ENCODE measurements around the gene CRACDL. TPM values are rescaled to one million over a fixed set of nuclear protein-coding genes. Genes with fewer than 3 reads are reported as not detected.

CRACDL gene, protein sequence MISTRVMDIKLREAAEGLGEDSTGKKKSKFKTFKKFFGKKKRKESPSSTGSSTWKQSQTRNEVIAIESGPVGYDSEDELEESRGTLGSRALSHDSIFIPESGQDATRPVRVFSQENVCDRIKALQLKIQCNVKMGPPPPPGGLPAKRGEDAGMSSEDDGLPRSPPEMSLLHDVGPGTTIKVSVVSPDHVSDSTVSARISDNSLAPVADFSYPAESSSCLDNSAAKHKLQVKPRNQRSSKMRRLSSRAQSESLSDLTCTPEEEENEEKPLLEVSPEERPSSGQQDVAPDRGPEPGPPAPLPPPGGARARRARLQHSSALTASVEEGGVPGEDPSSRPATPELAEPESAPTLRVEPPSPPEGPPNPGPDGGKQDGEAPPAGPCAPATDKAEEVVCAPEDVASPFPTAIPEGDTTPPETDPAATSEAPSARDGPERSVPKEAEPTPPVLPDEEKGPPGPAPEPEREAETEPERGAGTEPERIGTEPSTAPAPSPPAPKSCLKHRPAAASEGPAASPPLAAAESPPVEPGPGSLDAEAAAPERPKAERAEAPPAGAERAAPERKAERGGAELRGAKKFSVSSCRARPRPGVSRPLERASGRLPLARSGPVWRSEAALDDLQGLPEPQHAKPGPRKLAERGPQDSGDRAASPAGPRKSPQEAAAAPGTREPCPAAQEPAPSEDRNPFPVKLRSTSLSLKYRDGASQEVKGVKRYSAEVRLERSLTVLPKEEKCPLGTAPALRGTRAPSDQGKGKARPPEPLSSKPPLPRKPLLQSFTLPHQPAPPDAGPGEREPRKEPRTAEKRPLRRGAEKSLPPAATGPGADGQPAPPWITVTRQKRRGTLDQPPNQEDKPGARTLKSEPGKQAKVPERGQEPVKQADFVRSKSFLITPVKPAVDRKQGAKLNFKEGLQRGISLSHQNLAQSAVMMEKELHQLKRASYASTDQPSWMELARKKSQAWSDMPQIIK
- 10 to 100 TPM in 3 of 4 donors, 1 to 10 TPM in 1; 7.2 to 19.0 (median 15.4) TPM for total RNA-seq

DNA sequence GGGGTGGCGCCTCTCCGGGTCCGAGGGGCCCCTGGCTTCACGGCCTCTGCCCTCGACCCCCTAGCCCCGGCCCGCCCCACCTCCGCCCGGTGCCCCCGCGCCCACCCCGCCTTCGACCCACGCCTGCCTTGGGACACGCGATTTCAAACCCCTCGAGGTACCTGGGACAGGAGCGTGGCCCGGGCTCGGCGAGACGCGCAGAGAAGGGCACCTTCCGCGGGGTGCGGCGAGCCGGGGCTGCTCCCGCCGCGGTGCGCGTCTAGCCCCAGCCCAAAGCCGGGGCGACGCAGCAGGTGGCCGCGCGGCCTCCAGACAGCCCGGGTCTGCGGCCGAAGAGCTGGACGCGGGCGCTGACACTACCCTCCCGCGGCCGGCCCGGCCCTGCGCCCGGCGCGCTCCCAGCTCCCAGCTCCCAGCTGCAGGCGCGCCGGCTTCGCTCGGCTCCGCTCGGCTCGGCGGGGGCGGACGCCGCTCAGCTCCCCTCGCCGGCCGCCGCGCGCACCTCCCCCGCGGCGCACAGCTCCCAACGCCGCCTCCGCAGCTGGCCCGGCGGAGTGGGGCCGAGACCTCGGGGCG, at the start of gene CRACDL:
CRACDL (minus strand) TSS at position 449 of the 576 bp plus-strand sequence. CDS start 89,425 bp downstream, outside the sequence.
- Histone ChIP-seq H3K4me3 (peak within 1 kb of the TSS; percentile 31 to 59 (median 38)), H3K9me3 (no peaks in the 10 kb centered on the region), H3K4me1 (peaks cover 0 to 23% (median 13%) of the 10 kb centered on the region in 4 donors), H3K27ac (peak within 1 kb of the TSS in 1 of 4 donors; percentile 45), H3K27me3 (peaks cover 0 to 38% of the 10 kb centered on the region in 2 donors), H3K36me3 (no peaks in the 10 kb centered on the region)
- TF ChIP-seq POLR2A (IDR thresholded peaks at IDR 0.05), result no peak
- no peak for TF ChIP-seq EP300 (IDR thresholded peaks at IDR 0.05)
- TF ChIP-seq, protein P1, sequence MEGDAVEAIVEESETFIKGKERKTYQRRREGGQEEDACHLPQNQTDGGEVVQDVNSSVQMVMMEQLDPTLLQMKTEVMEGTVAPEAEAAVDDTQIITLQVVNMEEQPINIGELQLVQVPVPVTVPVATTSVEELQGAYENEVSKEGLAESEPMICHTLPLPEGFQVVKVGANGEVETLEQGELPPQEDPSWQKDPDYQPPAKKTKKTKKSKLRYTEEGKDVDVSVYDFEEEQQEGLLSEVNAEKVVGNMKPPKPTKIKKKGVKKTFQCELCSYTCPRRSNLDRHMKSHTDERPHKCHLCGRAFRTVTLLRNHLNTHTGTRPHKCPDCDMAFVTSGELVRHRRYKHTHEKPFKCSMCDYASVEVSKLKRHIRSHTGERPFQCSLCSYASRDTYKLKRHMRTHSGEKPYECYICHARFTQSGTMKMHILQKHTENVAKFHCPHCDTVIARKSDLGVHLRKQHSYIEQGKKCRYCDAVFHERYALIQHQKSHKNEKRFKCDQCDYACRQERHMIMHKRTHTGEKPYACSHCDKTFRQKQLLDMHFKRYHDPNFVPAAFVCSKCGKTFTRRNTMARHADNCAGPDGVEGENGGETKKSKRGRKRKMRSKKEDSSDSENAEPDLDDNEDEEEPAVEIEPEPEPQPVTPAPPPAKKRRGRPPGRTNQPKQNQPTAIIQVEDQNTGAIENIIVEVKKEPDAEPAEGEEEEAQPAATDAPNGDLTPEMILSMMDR (IDR thresholded peaks at IDR 0.05), result no peak
- DNase-seq (ENCODE audit: low spot score in 2 of 2), result no peak
- 0 to 1% methylated on average over 8 to 45 of the region's 82 CpGs for WGBS, 2 donors

GRCh38 chr2:98975611-98976010, 39.6 kb upstream of the CRACDL start:
- H3K4me3 ChIP-seq, result no peak overlapping the region
- H3K27ac ChIP-seq, result no peak overlapping the region
- TF ChIP-seq, protein P1 (IDR thresholded peaks at IDR 0.05), result no peak
- no peak for TF ChIP-seq POLR2A (IDR thresholded peaks at IDR 0.05)
- no peak for TF ChIP-seq EP300 (IDR thresholded peaks at IDR 0.05)
- H3K27me3 ChIP-seq, result no peaks in the 10 kb centered on the region
- no peaks in the 10 kb centered on the region for H3K36me3 ChIP-seq
- peaks cover 0 to 33% (median 7%) of the 10 kb centered on the region in 4 donors for H3K9me3 ChIP-seq
- no peaks in the 10 kb centered on the region for H3K4me1 ChIP-seq
- 63 to 64% methylated on average over 2 of the region's 2 CpGs for WGBS, 2 donors
- no peak for DNase-seq (ENCODE audit: low spot score in 2 of 2)

DNA sequence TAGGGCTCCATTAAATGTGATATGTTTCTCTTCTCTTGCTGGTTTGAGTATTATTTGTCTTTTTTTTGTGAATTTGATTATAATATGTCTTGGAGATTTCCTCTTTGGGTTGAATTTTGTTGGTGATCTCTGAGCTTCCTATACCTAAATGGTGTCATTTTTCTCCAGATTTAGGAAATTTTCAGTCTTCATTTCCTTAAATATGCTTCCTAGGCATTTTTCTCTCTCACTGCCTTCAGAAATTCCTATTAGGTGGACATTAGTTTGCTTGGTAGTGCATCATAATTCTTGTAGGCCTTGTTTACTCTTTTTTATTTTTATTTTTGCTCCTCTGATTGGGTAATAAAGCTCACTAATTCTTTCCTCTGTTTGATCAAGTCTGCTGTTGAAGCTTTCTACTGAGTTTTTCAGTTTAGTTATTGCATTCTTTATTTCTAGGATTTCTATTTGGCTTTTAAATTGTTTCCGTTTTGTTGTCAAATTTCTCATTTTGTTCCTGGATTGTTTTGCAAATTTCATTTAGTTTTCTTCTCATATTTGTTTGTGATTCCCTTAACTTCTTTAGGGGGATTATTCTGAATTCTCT, 36.6 kb upstream of the CRACDL start:
- 92 to 100% methylated on average over 1 of the region's 1 CpG for WGBS, 2 donors
- no peak overlapping the region for H3K4me3 ChIP-seq
- DNase-seq (ENCODE audit: low spot score in 2 of 2), result no peak
- no peaks in the 10 kb centered on the region for H3K27me3 ChIP-seq
- no peaks in the 10 kb centered on the region for H3K36me3 ChIP-seq
- TF ChIP-seq EP300 (IDR thresholded peaks at IDR 0.05) (no peak), POLR2A (IDR thresholded peaks at IDR 0.05) (no peak)
- TF ChIP-seq, protein P1 (IDR thresholded peaks at IDR 0.05), result no peak
- H3K27ac ChIP-seq, result no peak overlapping the region
- H3K4me1 ChIP-seq, result no peaks in the 10 kb centered on the region
- peaks cover 0 to 43% (median 12%) of the 10 kb centered on the region in 4 donors for H3K9me3 ChIP-seq

- 54 to 57% methylated on average over 7 of the region's 7 CpGs for WGBS, 2 donors
- TF ChIP-seq EP300 (IDR thresholded peaks at IDR 0.05) (no peak), POLR2A (IDR thresholded peaks at IDR 0.05) (no peak)
- TF ChIP-seq, protein P1 (IDR thresholded peaks at IDR 0.05), result no peak
- H3K4me3 ChIP-seq, result no peak overlapping the region
- H3K27me3 ChIP-seq, result no peaks in the 10 kb centered on the region
- H3K9me3 ChIP-seq, result peaks cover 0 to 23% (median 0%) of the 10 kb centered on the region in 4 donors
- H3K4me1 ChIP-seq, result no peaks in the 10 kb centered on the region
- no peaks in the 10 kb centered on the region for H3K36me3 ChIP-seq
- DNase-seq (ENCODE audit: low spot score in 2 of 2), result no peak
- no peak overlapping the region for H3K27ac ChIP-seq
These were observed 23.9 kb upstream of the CRACDL start for GRCh38 chr2:98959810-98960507.
